K562 (cell line): Measurements from ENCODE around the gene CSNK1G2. TPM values are rescaled to one million over a fixed set of nuclear protein-coding genes. Genes with fewer than 3 reads are reported as not detected.

Experiments
- ADNP ChIP-seq: fragments of 200-800 bp; sonication (Bioruptor generic); IDR thresholded peaks from 2 replicates; pipeline ENCODE4 v1.6.1; 2016; ENCODE audit warnings: missing genetic modification characterization, missing compliant biosample characterization
- CHD1 ChIP-seq: fragments of 200-600 bp; sonication (generic); IDR thresholded peaks from one replicate; pipeline ENCODE4 v1.6.1; 2012; ENCODE audit warnings: mild to moderate bottlenecking, moderate library complexity, low read length, inconsistent platforms
- HSF4 ChIP-seq: fragments of 250-450 bp; sonication (Bioruptor Pico); IDR thresholded peaks from 2 replicates; pipeline ENCODE4 v2.1.2; 2022; ENCODE audit warnings: mild to moderate bottlenecking, moderate library complexity, borderline replicate concordance
- LARP7 ChIP-seq: fragments of 450-650 bp; IDR thresholded peaks from 2 replicates; pipeline ENCODE4 v1.6.1; 2016
- PCBP2 ChIP-seq: fragments of 200-400 bp; formaldehyde crosslinking; IDR thresholded peaks from 2 replicates; pipeline ENCODE4 v1.6.1; 2018; ENCODE audit warnings: low read length, low read depth, mild to moderate bottlenecking, moderate library complexity; ENCODE audit not compliant: poor library complexity, severe bottlenecking
- RNF2 ChIP-seq: sonication (generic); IDR thresholded peaks from 2 replicates; pipeline ENCODE4 v1.6.1; 2016
- TAF7 ChIP-seq: fragments of 450-650 bp; IDR thresholded peaks from 2 replicates; pipeline ENCODE4 v1.6.1; 2016; ENCODE audit warnings: missing genetic modification characterization, missing compliant biosample characterization
- TCF7L2 ChIP-seq: fragments of 150-350 bp; IDR thresholded peaks from 2 replicates; pipeline ENCODE4 v1.6.1; 2016; ENCODE audit warnings: low read depth, mild to moderate bottlenecking, low read length, moderate library complexity
- ZNF79 ChIP-seq: fragments of 250-450 bp; sonication (Bioruptor Pico); IDR thresholded peaks from 2 replicates; pipeline ENCODE4 v1.4.0; 2020; ENCODE audit warnings: low read depth, mild to moderate bottlenecking, moderate library complexity
- polyA plus RNA-seq, 8 experiments: library from polyadenylated mRNA; depleted of rRNA in 4 of 8; stranded (reverse) in 5 of 8; unstranded in 3 of 8; fragments of >200 nt; fragmentation: Nextera tagmentation in 2 of 8; fragmentation: Illumina TruSeq in 1 of 8; extraction: Ambion mirVana in 2 of 8; extraction: Trizol in 1 of 8; gene quantifications; 2 replicates each; pipeline versions ENCODE4 v1.2.1 to v1.2.3, GENCODE V29; 2011 to 2014; ENCODE audit warnings: inconsistent platforms in 1 of 8, missing spikeins in 1 of 8
- total RNA-seq, 7 experiments: library from RNA; depleted of rRNA in 6 of 7; stranded (reverse); fragments of >200 nt in 6 of 7; fragmentation: Illumina TruSeq in 2 of 7; extraction: Trizol in 2 of 7; gene quantifications; 2 replicates each; pipeline versions ENCODE4 v1.2.1 to v1.2.3, GENCODE V29; 2011 to 2021; ENCODE audit warnings: low replicate concordance in 1 of 7
- TF ChIP-seq, protein P1 (sequence below): fragments of 450-650 bp; IDR thresholded peaks from 2 replicates; pipeline ENCODE4 v1.6.1; 2016; ENCODE audit warnings: mild to moderate bottlenecking, moderate library complexity
- TF ChIP-seq, protein P2 (sequence below): IDR thresholded peaks from 3 replicates; pipeline ENCODE4 v1.6.1; 2011; ENCODE audit warnings: borderline replicate concordance, mild to moderate bottlenecking, moderate library complexity; ENCODE audit not compliant: insufficient read length; ENCODE audit errors: extremely low read depth

CSNK1G2 gene
- total and polyA plus RNA-seq, 9 of the 15 experiments (the other 6 are each of a cell fraction or from before 2014, with no cell fraction given) = 0.48 to 119 (median 49.5) TPM

DNA sequence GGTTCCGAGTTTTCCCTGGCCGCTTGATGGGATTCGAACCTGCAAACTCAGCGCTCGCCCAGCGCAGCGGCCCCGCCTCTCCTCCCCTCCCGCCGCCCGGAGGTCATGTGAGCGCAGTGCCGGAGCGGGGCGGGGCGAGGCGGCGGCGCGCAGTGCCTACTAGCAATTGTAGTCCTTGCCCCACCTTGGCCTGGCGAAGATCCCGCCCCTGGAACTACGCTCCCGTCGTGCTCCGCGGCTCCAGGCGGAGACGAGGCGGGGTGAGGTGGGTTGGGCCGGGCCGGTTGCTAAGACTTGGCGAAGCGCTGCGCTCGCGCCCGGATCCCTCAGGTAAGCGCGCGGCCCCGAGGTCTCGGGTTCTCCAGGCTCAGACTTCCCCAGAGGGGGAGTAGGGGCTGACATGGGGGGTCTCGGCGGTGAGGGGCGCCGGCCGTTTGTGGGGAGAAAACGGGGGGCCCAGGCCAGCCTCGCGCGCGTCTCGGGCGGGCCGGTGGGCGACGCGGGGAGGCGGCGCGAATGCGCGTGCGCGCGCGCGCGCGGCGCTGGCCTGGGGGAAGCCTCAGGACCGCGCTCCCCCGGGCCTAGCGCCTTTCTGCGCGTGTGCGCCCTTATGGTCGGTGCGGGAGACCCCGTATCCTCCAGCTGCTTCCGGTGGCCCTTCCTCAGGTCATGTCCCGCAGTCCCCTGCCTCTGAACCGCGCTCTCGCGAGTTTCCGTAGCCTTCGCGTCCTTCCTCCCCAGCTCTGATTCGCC lies 35.7 kb upstream of the CSNK1G2 start, which contains the start of the genes ADAT3 and SCAMP4 (continued):
- TF ChIP-seq, protein P1, sequence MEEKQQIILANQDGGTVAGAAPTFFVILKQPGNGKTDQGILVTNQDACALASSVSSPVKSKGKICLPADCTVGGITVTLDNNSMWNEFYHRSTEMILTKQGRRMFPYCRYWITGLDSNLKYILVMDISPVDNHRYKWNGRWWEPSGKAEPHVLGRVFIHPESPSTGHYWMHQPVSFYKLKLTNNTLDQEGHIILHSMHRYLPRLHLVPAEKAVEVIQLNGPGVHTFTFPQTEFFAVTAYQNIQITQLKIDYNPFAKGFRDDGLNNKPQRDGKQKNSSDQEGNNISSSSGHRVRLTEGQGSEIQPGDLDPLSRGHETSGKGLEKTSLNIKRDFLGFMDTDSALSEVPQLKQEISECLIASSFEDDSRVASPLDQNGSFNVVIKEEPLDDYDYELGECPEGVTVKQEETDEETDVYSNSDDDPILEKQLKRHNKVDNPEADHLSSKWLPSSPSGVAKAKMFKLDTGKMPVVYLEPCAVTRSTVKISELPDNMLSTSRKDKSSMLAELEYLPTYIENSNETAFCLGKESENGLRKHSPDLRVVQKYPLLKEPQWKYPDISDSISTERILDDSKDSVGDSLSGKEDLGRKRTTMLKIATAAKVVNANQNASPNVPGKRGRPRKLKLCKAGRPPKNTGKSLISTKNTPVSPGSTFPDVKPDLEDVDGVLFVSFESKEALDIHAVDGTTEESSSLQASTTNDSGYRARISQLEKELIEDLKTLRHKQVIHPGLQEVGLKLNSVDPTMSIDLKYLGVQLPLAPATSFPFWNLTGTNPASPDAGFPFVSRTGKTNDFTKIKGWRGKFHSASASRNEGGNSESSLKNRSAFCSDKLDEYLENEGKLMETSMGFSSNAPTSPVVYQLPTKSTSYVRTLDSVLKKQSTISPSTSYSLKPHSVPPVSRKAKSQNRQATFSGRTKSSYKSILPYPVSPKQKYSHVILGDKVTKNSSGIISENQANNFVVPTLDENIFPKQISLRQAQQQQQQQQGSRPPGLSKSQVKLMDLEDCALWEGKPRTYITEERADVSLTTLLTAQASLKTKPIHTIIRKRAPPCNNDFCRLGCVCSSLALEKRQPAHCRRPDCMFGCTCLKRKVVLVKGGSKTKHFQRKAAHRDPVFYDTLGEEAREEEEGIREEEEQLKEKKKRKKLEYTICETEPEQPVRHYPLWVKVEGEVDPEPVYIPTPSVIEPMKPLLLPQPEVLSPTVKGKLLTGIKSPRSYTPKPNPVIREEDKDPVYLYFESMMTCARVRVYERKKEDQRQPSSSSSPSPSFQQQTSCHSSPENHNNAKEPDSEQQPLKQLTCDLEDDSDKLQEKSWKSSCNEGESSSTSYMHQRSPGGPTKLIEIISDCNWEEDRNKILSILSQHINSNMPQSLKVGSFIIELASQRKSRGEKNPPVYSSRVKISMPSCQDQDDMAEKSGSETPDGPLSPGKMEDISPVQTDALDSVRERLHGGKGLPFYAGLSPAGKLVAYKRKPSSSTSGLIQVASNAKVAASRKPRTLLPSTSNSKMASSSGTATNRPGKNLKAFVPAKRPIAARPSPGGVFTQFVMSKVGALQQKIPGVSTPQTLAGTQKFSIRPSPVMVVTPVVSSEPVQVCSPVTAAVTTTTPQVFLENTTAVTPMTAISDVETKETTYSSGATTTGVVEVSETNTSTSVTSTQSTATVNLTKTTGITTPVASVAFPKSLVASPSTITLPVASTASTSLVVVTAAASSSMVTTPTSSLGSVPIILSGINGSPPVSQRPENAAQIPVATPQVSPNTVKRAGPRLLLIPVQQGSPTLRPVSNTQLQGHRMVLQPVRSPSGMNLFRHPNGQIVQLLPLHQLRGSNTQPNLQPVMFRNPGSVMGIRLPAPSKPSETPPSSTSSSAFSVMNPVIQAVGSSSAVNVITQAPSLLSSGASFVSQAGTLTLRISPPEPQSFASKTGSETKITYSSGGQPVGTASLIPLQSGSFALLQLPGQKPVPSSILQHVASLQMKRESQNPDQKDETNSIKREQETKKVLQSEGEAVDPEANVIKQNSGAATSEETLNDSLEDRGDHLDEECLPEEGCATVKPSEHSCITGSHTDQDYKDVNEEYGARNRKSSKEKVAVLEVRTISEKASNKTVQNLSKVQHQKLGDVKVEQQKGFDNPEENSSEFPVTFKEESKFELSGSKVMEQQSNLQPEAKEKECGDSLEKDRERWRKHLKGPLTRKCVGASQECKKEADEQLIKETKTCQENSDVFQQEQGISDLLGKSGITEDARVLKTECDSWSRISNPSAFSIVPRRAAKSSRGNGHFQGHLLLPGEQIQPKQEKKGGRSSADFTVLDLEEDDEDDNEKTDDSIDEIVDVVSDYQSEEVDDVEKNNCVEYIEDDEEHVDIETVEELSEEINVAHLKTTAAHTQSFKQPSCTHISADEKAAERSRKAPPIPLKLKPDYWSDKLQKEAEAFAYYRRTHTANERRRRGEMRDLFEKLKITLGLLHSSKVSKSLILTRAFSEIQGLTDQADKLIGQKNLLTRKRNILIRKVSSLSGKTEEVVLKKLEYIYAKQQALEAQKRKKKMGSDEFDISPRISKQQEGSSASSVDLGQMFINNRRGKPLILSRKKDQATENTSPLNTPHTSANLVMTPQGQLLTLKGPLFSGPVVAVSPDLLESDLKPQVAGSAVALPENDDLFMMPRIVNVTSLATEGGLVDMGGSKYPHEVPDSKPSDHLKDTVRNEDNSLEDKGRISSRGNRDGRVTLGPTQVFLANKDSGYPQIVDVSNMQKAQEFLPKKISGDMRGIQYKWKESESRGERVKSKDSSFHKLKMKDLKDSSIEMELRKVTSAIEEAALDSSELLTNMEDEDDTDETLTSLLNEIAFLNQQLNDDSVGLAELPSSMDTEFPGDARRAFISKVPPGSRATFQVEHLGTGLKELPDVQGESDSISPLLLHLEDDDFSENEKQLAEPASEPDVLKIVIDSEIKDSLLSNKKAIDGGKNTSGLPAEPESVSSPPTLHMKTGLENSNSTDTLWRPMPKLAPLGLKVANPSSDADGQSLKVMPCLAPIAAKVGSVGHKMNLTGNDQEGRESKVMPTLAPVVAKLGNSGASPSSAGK = no peak
- TF ChIP-seq ADNP (peak; percentile 91), LARP7 (no peak), TCF7L2 (no peak), PCBP2 (no peak), ZNF79 (CRISPR knock-in tag) (no peak), RNF2 (peak; percentile 47; the same call in 1 of the 2 replicates), CHD1 (no peak), HSF4 (no peak), TAF7 (tag) (no peak)
- TF ChIP-seq, protein P2, sequence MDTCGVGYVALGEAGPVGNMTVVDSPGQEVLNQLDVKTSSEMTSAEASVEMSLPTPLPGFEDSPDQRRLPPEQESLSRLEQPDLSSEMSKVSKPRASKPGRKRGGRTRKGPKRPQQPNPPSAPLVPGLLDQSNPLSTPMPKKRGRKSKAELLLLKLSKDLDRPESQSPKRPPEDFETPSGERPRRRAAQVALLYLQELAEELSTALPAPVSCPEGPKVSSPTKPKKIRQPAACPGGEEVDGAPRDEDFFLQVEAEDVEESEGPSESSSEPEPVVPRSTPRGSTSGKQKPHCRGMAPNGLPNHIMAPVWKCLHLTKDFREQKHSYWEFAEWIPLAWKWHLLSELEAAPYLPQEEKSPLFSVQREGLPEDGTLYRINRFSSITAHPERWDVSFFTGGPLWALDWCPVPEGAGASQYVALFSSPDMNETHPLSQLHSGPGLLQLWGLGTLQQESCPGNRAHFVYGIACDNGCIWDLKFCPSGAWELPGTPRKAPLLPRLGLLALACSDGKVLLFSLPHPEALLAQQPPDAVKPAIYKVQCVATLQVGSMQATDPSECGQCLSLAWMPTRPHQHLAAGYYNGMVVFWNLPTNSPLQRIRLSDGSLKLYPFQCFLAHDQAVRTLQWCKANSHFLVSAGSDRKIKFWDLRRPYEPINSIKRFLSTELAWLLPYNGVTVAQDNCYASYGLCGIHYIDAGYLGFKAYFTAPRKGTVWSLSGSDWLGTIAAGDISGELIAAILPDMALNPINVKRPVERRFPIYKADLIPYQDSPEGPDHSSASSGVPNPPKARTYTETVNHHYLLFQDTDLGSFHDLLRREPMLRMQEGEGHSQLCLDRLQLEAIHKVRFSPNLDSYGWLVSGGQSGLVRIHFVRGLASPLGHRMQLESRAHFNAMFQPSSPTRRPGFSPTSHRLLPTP = peak; percentile 99
